Heart left ventricle (tissue), 16 donors: ENCODE data around the gene CTDP1. TPM values are rescaled to one million over a fixed set of nuclear protein-coding genes. Genes with fewer than 3 reads are reported as not detected.

ENCODE experiments used
- ATAC-seq, 4 donors: fragments of 200-7000 bp; cut with Tn5 transposase; one replicate each; pipeline ENCODE4 v1.9.1; 2020 to 2022; ENCODE audit warnings: moderate library complexity in 4 of 4, mild to moderate bottlenecking in 3 of 4, moderate number of reproducible peaks in 1 of 4
- DNase-seq, 5 donors: peaks; one replicate each; pipeline ENCODE4 v3.0.0-alpha.2; 2020
- H3K27ac ChIP-seq, 12 donors: fragments of 200-600 bp; sonication (generic) in 4 of 12; one replicate each; pipeline versions ENCODE4 v1.5.0 to v1.8.0; 2016 to 2022; ENCODE audit warnings: mild to moderate bottlenecking in 2 of 12
- H3K27me3 ChIP-seq, 9 donors: fragments of 200-600 bp; sonication (generic) in 2 of 9; one replicate each; pipeline versions ENCODE4 v1.5.1 to v1.8.0; 2016 to 2022; ENCODE audit warnings: mild to moderate bottlenecking in 3 of 9
- H3K36me3 ChIP-seq, 9 donors: fragments of 200-600 bp; sonication (generic) in 2 of 9; one replicate each; pipeline versions ENCODE4 v1.5.0 to v1.8.0; 2018 to 2022; ENCODE audit warnings: mild to moderate bottlenecking in 2 of 9
- H3K4me1 ChIP-seq, 12 donors: fragments of 200-600 bp; sonication (generic) in 4 of 12; one replicate each; pipeline versions ENCODE4 v1.5.0 to v1.8.0; 2016 to 2022; ENCODE audit warnings: mild to moderate bottlenecking in 3 of 12
- H3K4me3 ChIP-seq, 12 donors: fragments of 200-600 bp; sonication (generic) in 4 of 12; one replicate each; pipeline versions ENCODE4 v1.5.0 to v1.8.0; 2017 to 2022; ENCODE audit warnings: mild to moderate bottlenecking in 9 of 12, moderate library complexity in 4 of 12
- H3K9me3 ChIP-seq, 12 donors: fragments of 200-600 bp; sonication (generic) in 4 of 12; one replicate each; pipeline versions ENCODE4 v1.5.0 to v1.8.0; 2016 to 2022; ENCODE audit warnings: mild to moderate bottlenecking in 1 of 12
- POLR2A ChIP-seq, 2 donors: fragments of 450-650 bp; IDR thresholded peaks; one replicate each; pipeline ENCODE4 v1.6.1; 2017; ENCODE audit warnings: antibody characterized with exemption in 2 of 2, mild to moderate bottlenecking in 2 of 2, moderate library complexity in 2 of 2
- WGBS, 4 donors: extraction: QIAGEN DNeasy Blood & Tissue Kit in 2 of 4; methylation state at CpG; one replicate each; pipeline versions ENCODE4 v1.1.5 to v1.1.7; 2013 to 2018; 5-methylcytosine and 5-hydroxymethylcytosine counted together
- intact Hi-C, 10 donors: fragments of 100-400 bp; cut with DNase I; formaldehyde crosslinking; loops; one replicate each; pipeline versions ENCODE4 v1.11.1 to v1.14.2; 2022
- polyA plus RNA-seq, 2 donors: library from polyadenylated mRNA; stranded (reverse); fragments of 200-250 nt; gene quantifications; one replicate each; pipeline ENCODE4 v1.2.3, GENCODE V29; 2013
- total RNA-seq, 9 donors: library from RNA; depleted of rRNA in 2 of 9; stranded (reverse); fragments of >200 nt in 2 of 9; fragmentation: NEBNext Ultra II Directional in 3 of 9; extraction: Animal tissue kit (Norgen Biotek cat#: 25700) in 3 of 9; gene quantifications; one replicate each; pipeline versions ENCODE4 v1.1.0 to v1.2.4, GENCODE V29; 2016 to 2023
- TF ChIP-seq, protein P1 (sequence below), 12 donors: fragments of 200-600 bp; sonication (generic) in 4 of 12; IDR thresholded peaks; one replicate each; pipeline versions ENCODE4 v1.5.0 to v1.8.0; 2018 to 2022; ENCODE audit warnings: antibody characterized with exemption in 12 of 12, mild to moderate bottlenecking in 5 of 12
- donor health status: ischemic (EF 13 %, LVEDD 7.1; RV severe dilation, severe dysfunction).
- donor health status: healthy with polysubstance abuse.
- donor health status: DM: no; HTN: yes; CAD: no.
- donor health status: DM: no; HTN: no; CAD: no.
- donor health status: ischemic (EF 25% LVEDD 6.9; RV normal size, moderate dysfunction).
- donor health status: ischemic (EF 25% LVEDD 5.7; RV mildly dilated, moderate dysfunction).
- donor health status: healthy.
- donor health status: DM: yes; HTN: yes; CAD: no.
- donor health status: ischemic (EF 35%, LVEDD 5.7; RV mildly dilated, moderate dysfunction).
- donor health status: nonischemic (EF 11% LVEDD 7.7; RV severe dilation, severe dysfunction).
- donor health status: DM: yes; HTN: yes; CAD: no.
- donor health status: PGD.
- donor health status: ischemic (EF 29% LVEDD 5.4; RV normal size, mild dysfunction).
- donor health status: nonischemic (EF 23%, LVEDD 6.1; RV moderate dilation, normal function).

Gene CTDP1
- total and polyA plus RNA-seq, 11 donors = 6.0 to 17.1 (median 10.3) TPM

DNA sequence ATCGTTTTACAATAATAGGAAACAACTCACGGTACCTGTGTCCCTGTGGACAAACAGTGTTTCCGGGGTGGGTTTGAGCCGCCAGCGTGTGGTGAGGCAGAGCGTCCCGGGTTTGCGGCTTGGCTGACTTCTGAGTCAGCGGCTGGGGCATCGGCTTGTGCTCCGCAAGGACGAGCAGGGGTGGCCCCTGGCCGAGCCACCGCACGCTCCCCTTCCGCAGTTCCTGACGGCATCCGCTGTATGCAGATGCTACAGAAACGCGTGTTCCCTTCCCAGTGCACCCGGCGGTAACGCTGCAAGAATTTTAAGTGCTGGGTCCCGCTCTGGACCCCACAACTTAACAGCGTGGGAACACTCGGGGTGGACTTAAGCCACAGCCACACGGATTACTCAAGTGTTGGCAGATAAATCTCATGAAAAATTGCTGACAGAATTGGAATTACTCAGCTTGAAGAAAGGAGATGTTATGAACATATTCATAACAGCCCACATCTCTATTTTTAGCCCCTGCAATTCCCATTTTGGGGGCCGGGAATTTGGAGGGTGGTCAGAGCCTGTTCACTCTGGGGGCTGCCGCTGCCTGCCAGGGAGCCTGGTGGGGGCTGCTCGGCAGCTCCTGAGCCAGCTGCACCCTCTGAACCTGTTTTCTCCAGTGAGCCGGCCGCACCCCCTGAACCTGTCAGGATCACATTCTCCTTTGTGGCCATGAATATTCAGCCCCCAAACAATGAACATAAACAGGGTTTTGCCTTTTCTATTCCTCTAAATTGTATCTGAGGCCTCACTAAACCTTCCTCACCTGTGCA is 105.6 kb downstream of the CTDP1 start:
- 58 to 76% (median 71%) methylated on average over 32 of the region's 32 CpGs for WGBS, 4 donors
- H3K27ac ChIP-seq = no peak overlapping the region
- intact Hi-C loops = no loop called here
- no peak overlapping the region for H3K4me3 ChIP-seq
- peaks cover 33 to 71% (median 43%) of the 10 kb centered on the region in 9 donors for H3K27me3 ChIP-seq
- H3K36me3 ChIP-seq = no peaks in the 10 kb centered on the region
- no peak for DNase-seq
- no peaks in the 10 kb centered on the region for H3K9me3 ChIP-seq
- H3K4me1 ChIP-seq = peaks cover 0 to 11% (median 5%) of the 10 kb centered on the region in 12 donors
- no peak for ATAC-seq
- TF ChIP-seq, protein P1, sequence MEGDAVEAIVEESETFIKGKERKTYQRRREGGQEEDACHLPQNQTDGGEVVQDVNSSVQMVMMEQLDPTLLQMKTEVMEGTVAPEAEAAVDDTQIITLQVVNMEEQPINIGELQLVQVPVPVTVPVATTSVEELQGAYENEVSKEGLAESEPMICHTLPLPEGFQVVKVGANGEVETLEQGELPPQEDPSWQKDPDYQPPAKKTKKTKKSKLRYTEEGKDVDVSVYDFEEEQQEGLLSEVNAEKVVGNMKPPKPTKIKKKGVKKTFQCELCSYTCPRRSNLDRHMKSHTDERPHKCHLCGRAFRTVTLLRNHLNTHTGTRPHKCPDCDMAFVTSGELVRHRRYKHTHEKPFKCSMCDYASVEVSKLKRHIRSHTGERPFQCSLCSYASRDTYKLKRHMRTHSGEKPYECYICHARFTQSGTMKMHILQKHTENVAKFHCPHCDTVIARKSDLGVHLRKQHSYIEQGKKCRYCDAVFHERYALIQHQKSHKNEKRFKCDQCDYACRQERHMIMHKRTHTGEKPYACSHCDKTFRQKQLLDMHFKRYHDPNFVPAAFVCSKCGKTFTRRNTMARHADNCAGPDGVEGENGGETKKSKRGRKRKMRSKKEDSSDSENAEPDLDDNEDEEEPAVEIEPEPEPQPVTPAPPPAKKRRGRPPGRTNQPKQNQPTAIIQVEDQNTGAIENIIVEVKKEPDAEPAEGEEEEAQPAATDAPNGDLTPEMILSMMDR (IDR thresholded peaks at IDR 0.05) = no peak
- no peak for TF ChIP-seq POLR2A (IDR thresholded peaks at IDR 0.05)

DNA sequence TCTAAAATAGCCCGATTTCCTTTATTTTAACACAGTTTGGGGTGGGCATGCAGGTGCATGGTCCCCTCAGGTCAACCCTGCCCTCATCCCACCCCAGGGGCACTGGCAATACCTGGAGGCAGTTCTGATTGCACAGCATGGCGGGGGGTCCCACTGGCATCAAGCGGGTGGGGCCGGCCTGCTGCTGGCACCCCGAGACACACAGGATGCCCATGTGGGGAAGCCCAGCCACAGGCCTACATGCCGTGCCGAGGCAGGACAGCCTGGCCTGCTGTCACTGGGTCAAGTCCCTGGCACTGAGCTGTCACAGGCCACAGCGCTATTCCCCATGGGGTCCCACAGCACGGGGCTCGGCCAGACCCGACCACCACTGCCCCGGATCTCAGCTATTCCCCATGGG is 106.2 kb downstream of the CTDP1 start:
- Histone ChIP-seq H3K9me3 (no peaks in the 10 kb centered on the region), H3K4me1 (peaks cover 0 to 16% (median 5%) of the 10 kb centered on the region in 12 donors), H3K27ac (no peak overlapping the region), H3K4me3 (no peak overlapping the region), H3K36me3 (no peaks in the 10 kb centered on the region), H3K27me3 (peaks cover 36 to 75% (median 43%) of the 10 kb centered on the region in 9 donors)
- no peak for TF ChIP-seq POLR2A (IDR thresholded peaks at IDR 0.05)
- TF ChIP-seq, protein P1 (IDR thresholded peaks at IDR 0.05) = no peak
- ATAC-seq (no peak), DNase-seq (no peak)
- intact Hi-C loops = no loop called here
- WGBS, 4 donors = 58 to 84% (median 73%) methylated on average over 6 to 12 of the region's 12 CpGs

- Histone ChIP-seq H3K9me3 (no peaks in the 10 kb centered on the region), H3K4me3 (no peak overlapping the region), H3K4me1 (peaks cover 0 to 21% (median 7%) of the 10 kb centered on the region in 12 donors), H3K27ac (no peak overlapping the region), H3K27me3 (peaks cover 36 to 79% (median 43%) of the 10 kb centered on the region in 9 donors), H3K36me3 (no peaks in the 10 kb centered on the region)
- ATAC-seq (no peak), DNase-seq (peak in 1 of 5 donors; percentile 10)
- TF ChIP-seq, protein P1 (IDR thresholded peaks at IDR 0.05) = no peak
- TF ChIP-seq POLR2A (IDR thresholded peaks at IDR 0.05) = no peak
- intact Hi-C loops = no loop called here
- 81 to 88% (median 85%) methylated on average over 12 to 14 of the region's 14 CpGs for whole genome bisulfite sequencing, 4 donors
Measured at GRCh38 chr18:79786304-79786703, 106.7 kb downstream of the CTDP1 start.

DNA sequence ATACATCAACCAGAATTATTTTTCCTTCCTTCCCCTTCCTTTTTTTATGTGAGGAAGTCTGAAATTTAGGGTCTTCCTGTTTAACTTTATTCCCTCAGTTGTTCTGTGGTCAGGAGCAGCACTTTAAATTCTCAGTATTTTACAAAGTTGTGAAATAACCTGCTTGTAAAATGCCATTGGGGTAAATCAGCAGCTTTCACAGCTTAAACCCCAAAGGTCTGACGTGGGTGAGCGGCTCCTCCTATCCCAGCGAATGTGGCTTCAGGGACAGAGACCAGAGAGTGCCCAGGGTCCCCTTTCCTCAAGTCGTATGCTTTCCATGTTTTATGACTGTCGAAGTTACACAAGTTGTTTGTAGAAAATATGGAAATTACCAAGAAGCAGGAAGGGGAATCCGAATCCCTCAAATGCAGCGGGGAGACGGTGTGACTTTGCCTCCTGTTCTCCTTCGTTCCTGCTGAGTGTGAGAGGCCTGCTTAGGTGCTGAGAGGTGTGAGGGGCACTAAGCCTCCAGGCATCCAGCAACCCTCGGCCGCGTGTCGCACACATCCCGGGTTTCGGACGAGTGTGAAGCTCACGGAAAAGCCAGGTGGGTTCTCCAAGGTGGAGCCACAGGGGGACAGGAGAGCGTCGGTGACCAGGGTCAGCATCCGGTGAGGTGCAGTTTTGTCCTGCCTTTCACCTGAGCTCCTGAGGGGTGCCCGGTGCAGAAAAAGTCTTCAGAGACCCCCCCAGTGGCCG is 107.4 kb downstream of the CTDP1 start:
- H3K27me3 ChIP-seq = peaks cover 36 to 83% (median 46%) of the 10 kb centered on the region in 9 donors
- intact Hi-C loops = no loop called here
- H3K36me3 ChIP-seq = no peaks in the 10 kb centered on the region
- ATAC-seq (no peak), DNase-seq (peak in 1 of 5 donors; percentile 17)
- no peak for TF ChIP-seq POLR2A (IDR thresholded peaks at IDR 0.05)
- TF ChIP-seq, protein P1 (IDR thresholded peaks at IDR 0.05) = no peak
- WGBS, 4 donors = 78 to 86% (median 82%) methylated on average over 22 of the region's 22 CpGs
- H3K27ac ChIP-seq = no peak overlapping the region
- peaks cover 0 to 27% (median 8%) of the 10 kb centered on the region in 12 donors for H3K4me1 ChIP-seq
- H3K4me3 ChIP-seq = no peak overlapping the region
- no peaks in the 10 kb centered on the region for H3K9me3 ChIP-seq
